ENCODE data around the gene IGFBPL1.

DNA sequence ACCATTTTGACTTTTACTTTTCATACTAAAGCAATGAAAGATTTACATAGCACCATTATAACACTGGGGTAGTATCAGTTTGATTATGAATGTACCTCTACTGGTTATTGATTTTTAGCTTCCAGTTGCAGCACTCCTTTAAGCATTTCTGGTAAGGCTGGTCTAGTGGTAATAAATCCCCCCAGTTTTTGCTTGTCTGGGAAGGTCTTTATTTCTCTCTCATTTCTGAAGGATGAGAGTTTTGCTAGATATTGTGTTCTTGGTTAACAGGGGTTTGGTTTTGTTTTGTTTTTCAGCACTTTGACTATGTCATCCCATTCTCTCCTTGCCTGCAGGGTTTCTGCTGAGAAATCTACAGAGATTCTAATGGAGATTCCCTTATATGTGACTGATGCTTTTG lies 26.9 kb upstream of the IGFBPL1 start:
- TF ChIP-seq, protein P1, sequence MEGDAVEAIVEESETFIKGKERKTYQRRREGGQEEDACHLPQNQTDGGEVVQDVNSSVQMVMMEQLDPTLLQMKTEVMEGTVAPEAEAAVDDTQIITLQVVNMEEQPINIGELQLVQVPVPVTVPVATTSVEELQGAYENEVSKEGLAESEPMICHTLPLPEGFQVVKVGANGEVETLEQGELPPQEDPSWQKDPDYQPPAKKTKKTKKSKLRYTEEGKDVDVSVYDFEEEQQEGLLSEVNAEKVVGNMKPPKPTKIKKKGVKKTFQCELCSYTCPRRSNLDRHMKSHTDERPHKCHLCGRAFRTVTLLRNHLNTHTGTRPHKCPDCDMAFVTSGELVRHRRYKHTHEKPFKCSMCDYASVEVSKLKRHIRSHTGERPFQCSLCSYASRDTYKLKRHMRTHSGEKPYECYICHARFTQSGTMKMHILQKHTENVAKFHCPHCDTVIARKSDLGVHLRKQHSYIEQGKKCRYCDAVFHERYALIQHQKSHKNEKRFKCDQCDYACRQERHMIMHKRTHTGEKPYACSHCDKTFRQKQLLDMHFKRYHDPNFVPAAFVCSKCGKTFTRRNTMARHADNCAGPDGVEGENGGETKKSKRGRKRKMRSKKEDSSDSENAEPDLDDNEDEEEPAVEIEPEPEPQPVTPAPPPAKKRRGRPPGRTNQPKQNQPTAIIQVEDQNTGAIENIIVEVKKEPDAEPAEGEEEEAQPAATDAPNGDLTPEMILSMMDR (IDR thresholded peaks at IDR 0.05), result no peak
- no peak for TF ChIP-seq POLR2A (IDR thresholded peaks at IDR 0.05)
